HepG2 (cell line): ENCODE results near the gene SCGB1C2. TPM values are rescaled to one million over a fixed set of nuclear protein-coding genes. Genes with fewer than 3 reads are reported as not detected.

Experiments used
- AGO2 ChIP-seq: fragments of 200-400 bp; formaldehyde crosslinking; optimal IDR thresholded peaks from 2 replicates; pipeline ENCODE3; 2017; ENCODE audit warnings: mild to moderate bottlenecking, low read depth, low read length, moderate library complexity
- ATF7 ChIP-seq, 2 experiments: fragments of 450-650 bp in 1 of 2; sonication (generic) in 1 of 2; formaldehyde crosslinking in 1 of 2; IDR thresholded peaks; 2 replicates each; pipeline versions ENCODE4 v1.4.0 to v1.6.1; 2016 to 2020; ENCODE audit warnings: antibody characterized with exemption in 1 of 2, mild to moderate bottlenecking in 1 of 2, missing genetic modification reagents in 1 of 2
- KAT7 ChIP-seq: IDR thresholded peaks from 2 replicates; pipeline ENCODE4 v1.6.1; 2018; ENCODE audit warnings: borderline replicate concordance, missing compliant biosample characterization
- NCOA5 ChIP-seq: sonication (generic); formaldehyde crosslinking; IDR thresholded peaks from 2 replicates; pipeline ENCODE4 v1.4.0; 2020; ENCODE audit warnings: missing genetic modification reagents
- SALL1 ChIP-seq: sonication (generic); formaldehyde crosslinking; IDR thresholded peaks from 2 replicates; pipeline ENCODE4 v1.8.0; 2022; ENCODE audit warnings: mild to moderate bottlenecking, missing genetic modification reagents
- SNRNP70 ChIP-seq: fragments of 200-400 bp; formaldehyde crosslinking; IDR thresholded peaks from 2 replicates; pipeline ENCODE4 v1.6.1; 2017; ENCODE audit warnings: mild to moderate bottlenecking, low read depth, low read length, moderate library complexity
- ZEB1 ChIP-seq: IDR thresholded peaks from 2 replicates; pipeline ENCODE4 v1.6.1; 2012; ENCODE audit warnings: mild to moderate bottlenecking, low read depth, inconsistent platforms; ENCODE audit not compliant: insufficient replicate concordance
- ZNF20 ChIP-seq: sonication (generic); formaldehyde crosslinking; IDR thresholded peaks from 2 replicates; pipeline ENCODE4 v1.4.0; 2020; ENCODE audit warnings: mild to moderate bottlenecking, moderate library complexity, missing genetic modification reagents
- ZNF264 ChIP-seq: sonication (generic); formaldehyde crosslinking; IDR thresholded peaks from 2 replicates; pipeline ENCODE4 v1.4.0; 2020; ENCODE audit warnings: missing genetic modification reagents
- ZNF788 ChIP-seq: sonication (generic); formaldehyde crosslinking; IDR thresholded peaks from 2 replicates; pipeline ENCODE4 v1.5.0; 2020; ENCODE audit warnings: mild to moderate bottlenecking, missing genetic modification reagents, borderline replicate concordance
- polyA plus RNA-seq, 8 experiments: library from polyadenylated mRNA; depleted of rRNA in 3 of 8; stranded (reverse) in 7 of 8; unstranded in 1 of 8; fragments of >200 nt; fragmentation: Illumina TruSeq in 4 of 8; extraction: Trizol in 4 of 8; gene quantifications; 2 replicates each; pipeline versions ENCODE4 v1.2.1 to v1.2.3, GENCODE V29; 2011 to 2016; ENCODE audit warnings: low read depth in 4 of 8, missing spikeins in 1 of 8, mixed read lengths in 1 of 8; ENCODE audit not compliant: insufficient read depth in 1 of 8
- total RNA-seq, 5 experiments: library from RNA; depleted of rRNA; stranded (reverse); fragments of >200 nt; fragmentation: Illumina TruSeq; extraction: Trizol; gene quantifications; 2 replicates each; pipeline ENCODE4 v1.2.3, GENCODE V29; 2016; ENCODE audit warnings: low read depth in 1 of 5
- TF ChIP-seq, protein P1 (sequence below): conservative IDR thresholded peaks from 2 replicates; pipeline ENCODE4 v1.6.1; 2018; ENCODE audit warnings: missing genetic modification reagents
- TF ChIP-seq, protein P2 (sequence below): sonication (generic); formaldehyde crosslinking; IDR thresholded peaks from 2 replicates; pipeline ENCODE4 v1.4.0; 2020; ENCODE audit warnings: missing genetic modification reagents
- TF ChIP-seq, protein P3 (sequence below): sonication (generic); formaldehyde crosslinking; IDR thresholded peaks from 2 replicates; pipeline ENCODE4 v1.5.0; 2020; ENCODE audit warnings: missing genetic modification reagents
- TF ChIP-seq, protein P4 (sequence below): sonication (generic); formaldehyde crosslinking; IDR thresholded peaks from 2 replicates; pipeline ENCODE4 v1.5.0; 2020; ENCODE audit warnings: mild to moderate bottlenecking, missing genetic modification reagents
- TF ChIP-seq, protein P5 (sequence below): IDR thresholded peaks from 2 replicates; pipeline ENCODE4 v1.6.1; 2018; ENCODE audit warnings: missing genetic modification reagents, mild to moderate bottlenecking, missing compliant biosample characterization
- TF ChIP-seq, protein P6 (sequence below), 2 experiments: sonication (generic) in 1 of 2; formaldehyde crosslinking in 1 of 2; IDR thresholded peaks; 2 replicates each; pipeline versions ENCODE4 v1.4.0 to v1.6.1; 2016 to 2020; ENCODE audit warnings: borderline replicate concordance in 1 of 2, low read depth in 1 of 2, mild to moderate bottlenecking in 1 of 2, missing genetic modification reagents in 1 of 2

The SCGB1C2 gene
- total and polyA plus RNA-seq, 2 of the 13 experiments (the other 11 are each of a cell fraction or from before 2014, with no cell fraction given): not detected

DNA sequence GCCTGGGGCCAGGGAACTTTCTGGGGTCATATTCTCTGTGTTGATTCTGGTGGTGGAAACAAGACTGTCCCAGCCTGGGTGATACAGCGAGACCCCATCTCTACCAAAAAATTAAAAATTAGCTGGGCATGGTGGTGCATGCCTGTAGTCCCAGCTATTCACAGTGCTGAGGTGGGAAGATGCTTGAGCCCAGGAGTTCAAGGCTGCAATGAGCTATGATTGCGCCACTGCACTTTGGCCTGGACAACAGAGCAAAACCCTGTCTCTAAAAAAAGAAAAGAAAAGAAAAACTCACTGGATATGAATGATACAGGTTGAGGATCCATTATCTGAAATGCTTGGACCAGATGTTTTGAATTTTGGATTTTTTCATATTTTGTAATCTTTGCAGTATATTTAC is 13.6 kb downstream of the SCGB1C2 start (continued):
- TF ChIP-seq, protein P1, sequence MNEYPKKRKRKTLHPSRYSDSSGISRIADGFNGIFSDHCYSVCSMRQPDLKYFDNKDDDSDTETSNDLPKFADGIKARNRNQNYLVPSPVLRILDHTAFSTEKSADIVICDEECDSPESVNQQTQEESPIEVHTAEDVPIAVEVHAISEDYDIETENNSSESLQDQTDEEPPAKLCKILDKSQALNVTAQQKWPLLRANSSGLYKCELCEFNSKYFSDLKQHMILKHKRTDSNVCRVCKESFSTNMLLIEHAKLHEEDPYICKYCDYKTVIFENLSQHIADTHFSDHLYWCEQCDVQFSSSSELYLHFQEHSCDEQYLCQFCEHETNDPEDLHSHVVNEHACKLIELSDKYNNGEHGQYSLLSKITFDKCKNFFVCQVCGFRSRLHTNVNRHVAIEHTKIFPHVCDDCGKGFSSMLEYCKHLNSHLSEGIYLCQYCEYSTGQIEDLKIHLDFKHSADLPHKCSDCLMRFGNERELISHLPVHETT: no peak
- TF ChIP-seq, protein P2, sequence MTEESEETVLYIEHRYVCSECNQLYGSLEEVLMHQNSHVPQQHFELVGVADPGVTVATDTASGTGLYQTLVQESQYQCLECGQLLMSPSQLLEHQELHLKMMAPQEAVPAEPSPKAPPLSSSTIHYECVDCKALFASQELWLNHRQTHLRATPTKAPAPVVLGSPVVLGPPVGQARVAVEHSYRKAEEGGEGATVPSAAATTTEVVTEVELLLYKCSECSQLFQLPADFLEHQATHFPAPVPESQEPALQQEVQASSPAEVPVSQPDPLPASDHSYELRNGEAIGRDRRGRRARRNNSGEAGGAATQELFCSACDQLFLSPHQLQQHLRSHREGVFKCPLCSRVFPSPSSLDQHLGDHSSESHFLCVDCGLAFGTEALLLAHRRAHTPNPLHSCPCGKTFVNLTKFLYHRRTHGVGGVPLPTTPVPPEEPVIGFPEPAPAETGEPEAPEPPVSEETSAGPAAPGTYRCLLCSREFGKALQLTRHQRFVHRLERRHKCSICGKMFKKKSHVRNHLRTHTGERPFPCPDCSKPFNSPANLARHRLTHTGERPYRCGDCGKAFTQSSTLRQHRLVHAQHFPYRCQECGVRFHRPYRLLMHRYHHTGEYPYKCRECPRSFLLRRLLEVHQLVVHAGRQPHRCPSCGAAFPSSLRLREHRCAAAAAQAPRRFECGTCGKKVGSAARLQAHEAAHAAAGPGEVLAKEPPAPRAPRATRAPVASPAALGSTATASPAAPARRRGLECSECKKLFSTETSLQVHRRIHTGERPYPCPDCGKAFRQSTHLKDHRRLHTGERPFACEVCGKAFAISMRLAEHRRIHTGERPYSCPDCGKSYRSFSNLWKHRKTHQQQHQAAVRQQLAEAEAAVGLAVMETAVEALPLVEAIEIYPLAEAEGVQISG (CRISPR knock-in tag): 0 out of 2 replicates have a peak, but pooled peaks have one; percentile 24
- TF ChIP-seq NCOA5 (CRISPR knock-in tag) (no peak), KAT7 (no peak), ZNF264 (CRISPR knock-in tag) (no peak), ZEB1 (no peak), ZNF788 (CRISPR knock-in tag) (no peak), ATF7 (IDR thresholded peaks at IDR 0.05) (no peak), ATF7 (CRISPR knock-in tag; IDR thresholded peaks at IDR 0.05) (no peak), AGO2 (no peak), SALL1 (CRISPR knock-in tag) (peak; percentile 64), SNRNP70 (no peak), ZNF20 (CRISPR knock-in tag) (no peak)
- TF ChIP-seq, protein P3, sequence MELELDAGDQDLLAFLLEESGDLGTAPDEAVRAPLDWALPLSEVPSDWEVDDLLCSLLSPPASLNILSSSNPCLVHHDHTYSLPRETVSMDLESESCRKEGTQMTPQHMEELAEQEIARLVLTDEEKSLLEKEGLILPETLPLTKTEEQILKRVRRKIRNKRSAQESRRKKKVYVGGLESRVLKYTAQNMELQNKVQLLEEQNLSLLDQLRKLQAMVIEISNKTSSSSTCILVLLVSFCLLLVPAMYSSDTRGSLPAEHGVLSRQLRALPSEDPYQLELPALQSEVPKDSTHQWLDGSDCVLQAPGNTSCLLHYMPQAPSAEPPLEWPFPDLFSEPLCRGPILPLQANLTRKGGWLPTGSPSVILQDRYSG (CRISPR knock-in tag): no peak
- TF ChIP-seq, protein P4, sequence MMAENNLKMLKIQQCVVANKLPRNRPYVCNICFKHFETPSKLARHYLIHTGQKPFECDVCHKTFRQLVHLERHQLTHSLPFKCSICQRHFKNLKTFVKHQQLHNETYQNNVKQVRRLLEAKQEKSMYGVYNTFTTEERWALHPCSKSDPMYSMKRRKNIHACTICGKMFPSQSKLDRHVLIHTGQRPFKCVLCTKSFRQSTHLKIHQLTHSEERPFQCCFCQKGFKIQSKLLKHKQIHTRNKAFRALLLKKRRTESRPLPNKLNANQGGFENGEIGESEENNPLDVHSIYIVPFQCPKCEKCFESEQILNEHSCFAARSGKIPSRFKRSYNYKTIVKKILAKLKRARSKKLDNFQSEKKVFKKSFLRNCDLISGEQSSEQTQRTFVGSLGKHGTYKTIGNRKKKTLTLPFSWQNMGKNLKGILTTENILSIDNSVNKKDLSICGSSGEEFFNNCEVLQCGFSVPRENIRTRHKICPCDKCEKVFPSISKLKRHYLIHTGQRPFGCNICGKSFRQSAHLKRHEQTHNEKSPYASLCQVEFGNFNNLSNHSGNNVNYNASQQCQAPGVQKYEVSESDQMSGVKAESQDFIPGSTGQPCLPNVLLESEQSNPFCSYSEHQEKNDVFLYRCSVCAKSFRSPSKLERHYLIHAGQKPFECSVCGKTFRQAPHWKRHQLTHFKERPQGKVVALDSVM: no peak
- TF ChIP-seq, protein P5, sequence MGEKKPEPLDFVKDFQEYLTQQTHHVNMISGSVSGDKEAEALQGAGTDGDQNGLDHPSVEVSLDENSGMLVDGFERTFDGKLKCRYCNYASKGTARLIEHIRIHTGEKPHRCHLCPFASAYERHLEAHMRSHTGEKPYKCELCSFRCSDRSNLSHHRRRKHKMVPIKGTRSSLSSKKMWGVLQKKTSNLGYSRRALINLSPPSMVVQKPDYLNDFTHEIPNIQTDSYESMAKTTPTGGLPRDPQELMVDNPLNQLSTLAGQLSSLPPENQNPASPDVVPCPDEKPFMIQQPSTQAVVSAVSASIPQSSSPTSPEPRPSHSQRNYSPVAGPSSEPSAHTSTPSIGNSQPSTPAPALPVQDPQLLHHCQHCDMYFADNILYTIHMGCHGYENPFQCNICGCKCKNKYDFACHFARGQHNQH: no peak
- TF ChIP-seq, protein P6, sequence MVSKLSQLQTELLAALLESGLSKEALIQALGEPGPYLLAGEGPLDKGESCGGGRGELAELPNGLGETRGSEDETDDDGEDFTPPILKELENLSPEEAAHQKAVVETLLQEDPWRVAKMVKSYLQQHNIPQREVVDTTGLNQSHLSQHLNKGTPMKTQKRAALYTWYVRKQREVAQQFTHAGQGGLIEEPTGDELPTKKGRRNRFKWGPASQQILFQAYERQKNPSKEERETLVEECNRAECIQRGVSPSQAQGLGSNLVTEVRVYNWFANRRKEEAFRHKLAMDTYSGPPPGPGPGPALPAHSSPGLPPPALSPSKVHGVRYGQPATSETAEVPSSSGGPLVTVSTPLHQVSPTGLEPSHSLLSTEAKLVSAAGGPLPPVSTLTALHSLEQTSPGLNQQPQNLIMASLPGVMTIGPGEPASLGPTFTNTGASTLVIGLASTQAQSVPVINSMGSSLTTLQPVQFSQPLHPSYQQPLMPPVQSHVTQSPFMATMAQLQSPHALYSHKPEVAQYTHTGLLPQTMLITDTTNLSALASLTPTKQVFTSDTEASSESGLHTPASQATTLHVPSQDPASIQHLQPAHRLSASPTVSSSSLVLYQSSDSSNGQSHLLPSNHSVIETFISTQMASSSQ (IDR thresholded peaks at IDR 0.05; ENCODE audit: low read depth): no peak
- TF ChIP-seq, protein P6 (CRISPR knock-in tag; IDR thresholded peaks at IDR 0.05; ENCODE audit: borderline replicate concordance): no peak
